BLaER1 (cell line): ENCODE data around the gene ACACA.
"Not testable (repeated sequence)": the region's sequence is repeated elsewhere in the genome, so short reads cannot be mapped to it uniquely, and the experiment has no call there.

ENCODE experiments used
- H3K27ac ChIP-seq: shearing (Covaris generic); formaldehyde crosslinking; 2 replicates; pipeline ENCODE4 v1.8.1; 2022
- H3K27me3 ChIP-seq: shearing (Covaris generic); formaldehyde crosslinking; 2 replicates; pipeline ENCODE4 v1.8.1; 2022
- H3K36me3 ChIP-seq: shearing (Covaris generic); formaldehyde crosslinking; 2 replicates; pipeline ENCODE4 v1.8.1; 2022
- H3K4me1 ChIP-seq: shearing (Covaris generic); formaldehyde crosslinking; 2 replicates; pipeline ENCODE4 v1.8.1; 2022
- H3K4me2 ChIP-seq: shearing (Covaris generic); formaldehyde crosslinking; 2 replicates; pipeline ENCODE4 v1.8.1; 2022
- H3K4me3 ChIP-seq: shearing (Covaris generic); formaldehyde crosslinking; 2 replicates; pipeline ENCODE4 v1.8.1; 2022
- H3K9ac ChIP-seq: shearing (Covaris generic); formaldehyde crosslinking; 2 replicates; pipeline ENCODE4 v1.8.1; 2022
- H3K9me3 ChIP-seq: shearing (Covaris generic); formaldehyde crosslinking; 2 replicates; pipeline ENCODE4 v1.8.1; 2022
- H4K20me1 ChIP-seq: shearing (Covaris generic); formaldehyde crosslinking; 2 replicates; pipeline ENCODE4 v1.8.1; 2022
- Cebpa-rat ChIP-seq: shearing (Covaris generic); IDR thresholded peaks from 2 replicates; pipeline ENCODE4 v1.8.1; 2022

ACACA gene

GRCh38 chr17:37086334-37086733, 320.3 kb downstream of the ACACA start:
- Histone ChIP-seq H3K4me3 (no peak overlapping the region), H3K27ac (no peak overlapping the region), H3K4me1 (peaks cover 47% of the 10 kb centered on the region), H3K4me2 (no peak overlapping the region), H4K20me1 (no peaks in the 10 kb centered on the region), H3K9me3 (no peaks in the 10 kb centered on the region), H3K27me3 (no peaks in the 10 kb centered on the region), H3K36me3 (peaks cover 52% of the 10 kb centered on the region), H3K9ac (no peak overlapping the region)
- no peak for TF ChIP-seq Cebpa-rat

GRCh38 chr17:37084372-37084771, 322.3 kb downstream of the ACACA start:
- H3K4me3 ChIP-seq: no peak overlapping the region
- H3K27ac ChIP-seq: no peak overlapping the region
- no peak for TF ChIP-seq Cebpa-rat
- H3K9ac ChIP-seq: no peak overlapping the region
- H3K4me1 ChIP-seq: peaks cover 32% of the 10 kb centered on the region
- H3K27me3 ChIP-seq: no peaks in the 10 kb centered on the region
- no peaks in the 10 kb centered on the region for H4K20me1 ChIP-seq
- no peaks in the 10 kb centered on the region for H3K9me3 ChIP-seq
- H3K36me3 ChIP-seq: peaks cover 49% of the 10 kb centered on the region
- H3K4me2 ChIP-seq: no peak overlapping the region

- Histone ChIP-seq H3K9me3 (no peaks in the 10 kb centered on the region), H3K27ac (0 out of 2 replicates have a peak overlapping the region, but pooled peaks have one; percentile 14), H3K4me2 (no peak overlapping the region), H4K20me1 (no peaks in the 10 kb centered on the region), H3K27me3 (no peaks in the 10 kb centered on the region), H3K4me3 (no peak overlapping the region), H3K4me1 (peaks cover 23% of the 10 kb centered on the region), H3K36me3 (peaks cover 40% of the 10 kb centered on the region), H3K9ac (no peak overlapping the region)
- TF ChIP-seq Cebpa-rat: no peak
These were observed 323.2 kb downstream of the ACACA start for GRCh38 chr17:37083456-37083855.

- TF ChIP-seq Cebpa-rat: no peak
- Histone ChIP-seq H3K4me3 (no peak overlapping the region), H3K36me3 (peaks cover 38% of the 10 kb centered on the region), H3K4me1 (peaks cover 20% of the 10 kb centered on the region), H4K20me1 (no peaks in the 10 kb centered on the region), H3K9me3 (no peaks in the 10 kb centered on the region), H3K27me3 (no peaks in the 10 kb centered on the region), H3K4me2 (no peak overlapping the region), H3K27ac (0 out of 2 replicates have a peak overlapping the region, but pooled peaks have one; percentile 14), H3K9ac (no peak overlapping the region)
These were observed 323.7 kb downstream of the ACACA start for GRCh38 chr17:37082985-37083384.

GRCh38 chr17:37082311-37082860, 324.2 kb downstream of the ACACA start:
- H3K27ac ChIP-seq: 0 out of 2 replicates have a peak overlapping the region, but pooled peaks have one; percentile 14
- no peaks in the 10 kb centered on the region for H3K9me3 ChIP-seq
- H3K9ac ChIP-seq: no peak overlapping the region
- no peaks in the 10 kb centered on the region for H3K27me3 ChIP-seq
- H4K20me1 ChIP-seq: no peaks in the 10 kb centered on the region
- no peak for TF ChIP-seq Cebpa-rat
- peaks cover 32% of the 10 kb centered on the region for H3K36me3 ChIP-seq
- peaks cover 20% of the 10 kb centered on the region for H3K4me1 ChIP-seq
- H3K4me2 ChIP-seq: peak overlapping the region; percentile 52; the same call in 1 of the 2 replicates
- H3K4me3 ChIP-seq: no peak overlapping the region

GRCh38 chr17:37081287-37081686, 325.3 kb downstream of the ACACA start:
- no peaks in the 10 kb centered on the region for H3K27me3 ChIP-seq
- peaks cover 21% of the 10 kb centered on the region for H3K36me3 ChIP-seq
- H3K9ac ChIP-seq: no peak overlapping the region
- peak overlapping the region; percentile 10; the same call in 1 of the 2 replicates for H3K27ac ChIP-seq
- H3K9me3 ChIP-seq: no peaks in the 10 kb centered on the region
- H3K4me1 ChIP-seq: peaks cover 20% of the 10 kb centered on the region
- no peak for TF ChIP-seq Cebpa-rat
- H3K4me2 ChIP-seq: peak overlapping the region; percentile 52
- no peak overlapping the region for H3K4me3 ChIP-seq
- H4K20me1 ChIP-seq: no peaks in the 10 kb centered on the region

- Histone ChIP-seq H3K27ac (no peak overlapping the region), H3K9ac (no peak overlapping the region), H3K4me2 (no peak overlapping the region), H3K9me3 (no peaks in the 10 kb centered on the region), H4K20me1 (no peaks in the 10 kb centered on the region), H3K36me3 (peaks cover 6% of the 10 kb centered on the region), H3K4me1 (peaks cover 20% of the 10 kb centered on the region), H3K27me3 (no peaks in the 10 kb centered on the region), H3K4me3 (no peak overlapping the region)
- TF ChIP-seq Cebpa-rat: no peak
These were observed 326.9 kb downstream of the ACACA start for GRCh38 chr17:37079735-37080134.

- Histone ChIP-seq H3K27ac (no peak overlapping the region), H3K9me3 (no peaks in the 10 kb centered on the region), H3K4me3 (no peak overlapping the region), H3K4me1 (peaks cover 20% of the 10 kb centered on the region), H3K9ac (no peak overlapping the region), H3K27me3 (no peaks in the 10 kb centered on the region), H3K36me3 (peaks cover under 1% of the 10 kb centered on the region; the same call in 1 of the 2 replicates), H3K4me2 (no peak overlapping the region), H4K20me1 (no peaks in the 10 kb centered on the region)
- no peak for TF ChIP-seq Cebpa-rat
These were observed 327.4 kb downstream of the ACACA start for GRCh38 chr17:37079065-37079708.

- not testable (repeated sequence) for H3K27me3 ChIP-seq, H3K4me2 ChIP-seq
These were observed 333.2 kb downstream of the ACACA start for GRCh38 chr17:37073464-37073863.

GRCh38 chr17:37069087-37069486, 337.5 kb downstream of the ACACA start:
- Histone ChIP-seq H3K36me3 (no peaks in the 10 kb centered on the region), H3K4me3 (no peak overlapping the region), H3K27me3 (no peaks in the 10 kb centered on the region), H3K9me3 (no peaks in the 10 kb centered on the region), H3K27ac (no peak overlapping the region), H3K9ac (no peak overlapping the region), H3K4me2 (peak overlapping the region; percentile 86), H4K20me1 (no peaks in the 10 kb centered on the region), H3K4me1 (peaks cover 40% of the 10 kb centered on the region)
- TF ChIP-seq Cebpa-rat: no peak

More at GRCh38 chr17:37073464-37073863, 333.2 kb downstream of the ACACA start:
- H3K27ac ChIP-seq, H3K9ac ChIP-seq, H3K4me1 ChIP-seq, H3K4me3 ChIP-seq, H3K36me3 ChIP-seq, H4K20me1 ChIP-seq, H3K9me3 ChIP-seq: not testable (repeated sequence)
